Measurements from ENCODE around the gene SLC22A12.
A peak's percentile ranks its signal among the peaks of the same experiment; 100 is the strongest.

Gene SLC22A12

GRCh38 chr11:64626637-64627036 lies 35.6 kb downstream of the SLC22A12 start:
- H3K36me3 Mint-ChIP-seq (ENCODE audit: low read depth) = peaks cover 36% of the 10 kb centered on the region
- TF ChIP-seq CTCF (IDR thresholded peaks at IDR 0.05; ENCODE audit: unreplicated experiment in 3 of 3) = no peak
- no peak overlapping the region for H3K27ac Mint-ChIP-seq
- peaks cover 14% of the 10 kb centered on the region for H3K27me3 Mint-ChIP-seq (ENCODE audit: low read depth)
- no peak overlapping the region for H3K4me3 Mint-ChIP-seq
- no peaks in the 10 kb centered on the region for H3K9me3 Mint-ChIP-seq
- peaks cover 17% of the 10 kb centered on the region for H3K4me1 Mint-ChIP-seq

GRCh38 chr11:64627371-64627770 lies 36.4 kb downstream of the SLC22A12 start:
- H3K27me3 Mint-ChIP-seq (ENCODE audit: low read depth) = peaks cover 21% of the 10 kb centered on the region
- H3K36me3 Mint-ChIP-seq (ENCODE audit: low read depth) = peaks cover 41% of the 10 kb centered on the region
- no peaks in the 10 kb centered on the region for H3K9me3 Mint-ChIP-seq

GRCh38 chr11:64628596-64628995 lies 37.6 kb downstream of the SLC22A12 start:
- H3K4me1 Mint-ChIP-seq = peaks cover 14% of the 10 kb centered on the region

More at GRCh38 chr11:64627371-64627770, 36.4 kb downstream of the SLC22A12 start:
- TF ChIP-seq CTCF (IDR thresholded peaks at IDR 0.05; ENCODE audit: unreplicated experiment in 3 of 3) = no peak
- peaks cover 15% of the 10 kb centered on the region for H3K4me1 Mint-ChIP-seq
- H3K27ac Mint-ChIP-seq = peak overlapping the region; percentile 44 to 49 (median 45)
- no peak overlapping the region for H3K4me3 Mint-ChIP-seq

GRCh38 chr11:64629103-64629502 lies 38.1 kb downstream of the SLC22A12 start:
- TF ChIP-seq CTCF (IDR thresholded peaks at IDR 0.05; ENCODE audit: unreplicated experiment in 3 of 3) = no peak
- Mint-ChIP-seq H3K36me3 (ENCODE audit: low read depth) (peaks cover 42% of the 10 kb centered on the region), H3K9me3 (no peaks in the 10 kb centered on the region), H3K4me1 (peaks cover 14% of the 10 kb centered on the region), H3K27ac (peak overlapping the region in 1 of 3 experiments; percentile 11), H3K27me3 (ENCODE audit: low read depth) (peaks cover 26% of the 10 kb centered on the region), H3K4me3 (no peak overlapping the region)

More at GRCh38 chr11:64628596-64628995, 37.6 kb downstream of the SLC22A12 start:
- Mint-ChIP-seq H3K9me3 (no peaks in the 10 kb centered on the region), H3K4me3 (no peak overlapping the region), H3K27ac (no peak overlapping the region), H3K27me3 (ENCODE audit: low read depth) (peaks cover 24% of the 10 kb centered on the region), H3K36me3 (ENCODE audit: low read depth) (peaks cover 46% of the 10 kb centered on the region)
- TF ChIP-seq CTCF (IDR thresholded peaks at IDR 0.05; ENCODE audit: unreplicated experiment in 3 of 3) = no peak

GRCh38 chr11:64629796-64630562 lies 39.0 kb downstream of the SLC22A12 start:
- Mint-ChIP-seq H3K27ac (peak overlapping the region in 1 of 3 experiments; percentile 0), H3K4me3 (no peak overlapping the region), H3K27me3 (ENCODE audit: low read depth) (peaks cover 32% of the 10 kb centered on the region), H3K36me3 (ENCODE audit: low read depth) (peaks cover 49% of the 10 kb centered on the region), H3K9me3 (no peaks in the 10 kb centered on the region), H3K4me1 (peaks cover 18% of the 10 kb centered on the region)
- TF ChIP-seq CTCF (IDR thresholded peaks at IDR 0.05; ENCODE audit: unreplicated experiment in 3 of 3) = no peak

GRCh38 chr11:64631675-64632074 lies 40.7 kb downstream of the SLC22A12 start:
- H3K9me3 Mint-ChIP-seq = no peaks in the 10 kb centered on the region
- no peak for TF ChIP-seq CTCF (IDR thresholded peaks at IDR 0.05; ENCODE audit: unreplicated experiment in 3 of 3)
- H3K27me3 Mint-ChIP-seq (ENCODE audit: low read depth) = peaks cover 38% of the 10 kb centered on the region
- no peak overlapping the region for H3K27ac Mint-ChIP-seq
- peaks cover 32% of the 10 kb centered on the region for H3K4me1 Mint-ChIP-seq
- H3K4me3 Mint-ChIP-seq = no peak overlapping the region
- peaks cover 43% of the 10 kb centered on the region for H3K36me3 Mint-ChIP-seq (ENCODE audit: low read depth)
